GM12872 (cell line): ENCODE measurements around the gene PLEKHA6.

ENCODE experiments used
- CTCF ChIP-seq: IDR thresholded peaks from 3 replicates; pipeline ENCODE4 v1.5.1; 2011; ENCODE audit warnings: low read depth, mild to moderate bottlenecking, low read length, moderate library complexity; ENCODE audit not compliant: insufficient read depth

Gene PLEKHA6

GRCh38 chr1:204271970-204272369 lies 87.8 kb downstream of the PLEKHA6 start:
- no peak for TF ChIP-seq CTCF

DNA sequence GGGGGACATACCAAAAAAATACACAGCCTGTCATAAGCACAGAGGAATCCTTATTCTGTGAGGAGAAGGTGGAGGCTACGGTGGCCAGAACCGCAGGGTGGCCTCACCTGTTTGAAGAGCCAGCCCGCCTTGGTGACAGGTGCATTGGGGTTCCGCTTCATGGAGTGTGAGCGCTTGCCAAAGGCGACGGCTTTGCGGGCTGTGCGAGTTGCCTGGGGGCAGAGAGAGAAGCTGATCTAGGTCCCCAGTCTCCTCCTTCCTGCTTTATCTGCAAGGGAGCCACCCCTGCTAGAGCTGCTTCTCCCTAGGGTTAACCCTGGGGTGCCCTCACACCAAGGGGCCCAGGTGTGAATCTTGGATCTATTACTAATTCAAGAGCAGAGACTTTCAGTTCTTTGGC lies 91.6 kb downstream of the PLEKHA6 start:
- TF ChIP-seq CTCF = no peak

DNA sequence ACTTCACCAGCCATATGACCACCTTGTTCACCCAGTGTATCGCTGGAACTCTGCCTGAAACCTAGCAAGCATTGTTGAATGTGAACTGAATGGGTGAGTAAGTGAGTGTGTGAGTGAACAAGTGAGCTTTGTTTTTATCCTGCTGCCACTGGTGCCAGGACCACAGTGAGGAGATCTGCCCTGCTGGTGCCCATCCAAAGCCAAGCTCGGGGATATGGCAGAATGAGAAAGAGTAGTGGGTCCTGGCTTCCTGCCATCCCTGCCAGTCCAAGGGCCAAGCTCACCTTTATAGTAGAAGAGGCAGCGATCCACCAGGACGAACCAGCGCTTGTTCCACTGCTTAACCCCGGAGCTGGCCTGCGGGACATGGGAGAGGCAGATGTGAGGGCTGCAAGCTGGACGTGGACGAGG lies 92.5 kb downstream of the PLEKHA6 start:
- no peak for TF ChIP-seq CTCF

GRCh38 chr1:204266504-204267034 lies 93.2 kb downstream of the PLEKHA6 start:
- TF ChIP-seq CTCF = no peak

DNA sequence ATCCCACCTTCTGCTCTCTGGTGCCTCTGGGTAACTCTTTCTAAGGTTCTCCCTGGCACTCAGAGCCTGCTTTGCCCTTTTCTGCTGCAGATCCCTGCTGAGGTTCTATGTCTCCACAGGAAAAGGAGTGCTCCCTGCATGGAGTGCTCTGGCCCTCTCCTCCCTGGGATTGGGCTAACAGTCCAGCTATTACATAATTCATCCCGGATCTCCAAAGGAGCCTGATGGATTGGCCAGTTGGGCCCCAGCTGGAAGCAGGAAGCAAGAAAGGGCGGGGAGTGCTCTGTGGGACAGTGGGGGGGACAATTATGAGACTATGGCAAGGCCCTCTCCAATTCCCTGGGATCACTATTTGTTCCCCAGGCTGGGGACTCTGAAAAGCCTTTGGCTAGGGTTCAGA lies 94.1 kb downstream of the PLEKHA6 start:
- no peak for TF ChIP-seq CTCF

GRCh38 chr1:204264805-204265204 lies 94.9 kb downstream of the PLEKHA6 start:
- no peak for TF ChIP-seq CTCF

- no peak for TF ChIP-seq CTCF
Measured at GRCh38 chr1:204263254-204263910, 96.3 kb downstream of the PLEKHA6 start.
